MM.1S (cell line): Measurements from ENCODE around the gene MECP2.
"Not testable (repeated sequence)": the region's sequence is repeated elsewhere in the genome, so short reads cannot be mapped to it uniquely, and the experiment has no call there.

Experiments
- EZH2 ChIP-seq: fragments of 300-600 bp; sonication (generic); optimal IDR thresholded peaks from 2 replicates; pipeline ENCODE3; 2017; ENCODE audit warnings: low read depth, mild to moderate bottlenecking, antibody characterized with exemption, low read length, mixed read lengths
- TF ChIP-seq, protein P1 (sequence below): fragments of 300-600 bp; sonication (generic); IDR thresholded peaks from 2 replicates; pipeline ENCODE4 v1.5.1; 2016; ENCODE audit warnings: antibody characterized with exemption, low read length, mixed read lengths

DNA sequence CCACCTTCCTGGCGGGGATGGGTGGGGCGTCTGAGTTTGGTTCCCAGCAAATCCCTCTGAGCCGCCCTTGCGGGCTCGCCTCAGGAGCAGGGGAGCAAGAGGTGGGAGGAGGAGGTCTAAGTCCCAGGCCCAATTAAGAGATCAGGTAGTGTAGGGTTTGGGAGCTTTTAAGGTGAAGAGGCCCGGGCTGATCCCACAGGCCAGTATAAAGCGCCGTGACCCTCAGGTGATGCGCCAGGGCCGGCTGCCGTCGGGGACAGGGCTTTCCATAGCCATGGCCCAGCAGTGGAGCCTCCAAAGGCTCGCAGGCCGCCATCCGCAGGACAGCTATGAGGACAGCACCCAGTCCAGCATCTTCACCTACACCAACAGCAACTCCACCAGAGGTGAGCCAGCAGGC, 46.5 kb upstream of the MECP2 start, which contains the start of gene OPN1LW:
- TF ChIP-seq, protein P1, sequence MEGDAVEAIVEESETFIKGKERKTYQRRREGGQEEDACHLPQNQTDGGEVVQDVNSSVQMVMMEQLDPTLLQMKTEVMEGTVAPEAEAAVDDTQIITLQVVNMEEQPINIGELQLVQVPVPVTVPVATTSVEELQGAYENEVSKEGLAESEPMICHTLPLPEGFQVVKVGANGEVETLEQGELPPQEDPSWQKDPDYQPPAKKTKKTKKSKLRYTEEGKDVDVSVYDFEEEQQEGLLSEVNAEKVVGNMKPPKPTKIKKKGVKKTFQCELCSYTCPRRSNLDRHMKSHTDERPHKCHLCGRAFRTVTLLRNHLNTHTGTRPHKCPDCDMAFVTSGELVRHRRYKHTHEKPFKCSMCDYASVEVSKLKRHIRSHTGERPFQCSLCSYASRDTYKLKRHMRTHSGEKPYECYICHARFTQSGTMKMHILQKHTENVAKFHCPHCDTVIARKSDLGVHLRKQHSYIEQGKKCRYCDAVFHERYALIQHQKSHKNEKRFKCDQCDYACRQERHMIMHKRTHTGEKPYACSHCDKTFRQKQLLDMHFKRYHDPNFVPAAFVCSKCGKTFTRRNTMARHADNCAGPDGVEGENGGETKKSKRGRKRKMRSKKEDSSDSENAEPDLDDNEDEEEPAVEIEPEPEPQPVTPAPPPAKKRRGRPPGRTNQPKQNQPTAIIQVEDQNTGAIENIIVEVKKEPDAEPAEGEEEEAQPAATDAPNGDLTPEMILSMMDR, result not testable (repeated sequence)
- TF ChIP-seq EZH2, result not testable (repeated sequence)
